Measurements from ENCODE around the gene DSG4.

DNA sequence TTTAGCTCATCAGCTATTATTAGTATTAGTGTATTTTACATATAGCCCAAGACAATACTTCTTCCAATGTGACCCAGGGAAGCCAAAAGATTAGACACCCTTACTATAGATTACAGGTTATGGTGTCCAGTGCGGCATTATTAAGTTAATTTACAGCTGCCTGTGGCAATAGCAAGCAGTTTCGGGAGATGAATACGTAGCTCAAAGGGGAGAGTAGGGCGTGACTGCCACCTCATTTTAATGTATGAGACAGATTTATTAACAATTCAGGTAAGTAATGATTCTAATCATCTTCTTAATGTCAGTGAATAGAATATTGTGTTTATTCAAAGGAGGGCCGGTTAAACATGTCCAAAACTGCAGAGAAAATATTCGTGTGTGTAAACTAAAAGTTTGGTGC is 64.2 kb downstream of the DSG4 start:
- TF ChIP-seq, protein P1, sequence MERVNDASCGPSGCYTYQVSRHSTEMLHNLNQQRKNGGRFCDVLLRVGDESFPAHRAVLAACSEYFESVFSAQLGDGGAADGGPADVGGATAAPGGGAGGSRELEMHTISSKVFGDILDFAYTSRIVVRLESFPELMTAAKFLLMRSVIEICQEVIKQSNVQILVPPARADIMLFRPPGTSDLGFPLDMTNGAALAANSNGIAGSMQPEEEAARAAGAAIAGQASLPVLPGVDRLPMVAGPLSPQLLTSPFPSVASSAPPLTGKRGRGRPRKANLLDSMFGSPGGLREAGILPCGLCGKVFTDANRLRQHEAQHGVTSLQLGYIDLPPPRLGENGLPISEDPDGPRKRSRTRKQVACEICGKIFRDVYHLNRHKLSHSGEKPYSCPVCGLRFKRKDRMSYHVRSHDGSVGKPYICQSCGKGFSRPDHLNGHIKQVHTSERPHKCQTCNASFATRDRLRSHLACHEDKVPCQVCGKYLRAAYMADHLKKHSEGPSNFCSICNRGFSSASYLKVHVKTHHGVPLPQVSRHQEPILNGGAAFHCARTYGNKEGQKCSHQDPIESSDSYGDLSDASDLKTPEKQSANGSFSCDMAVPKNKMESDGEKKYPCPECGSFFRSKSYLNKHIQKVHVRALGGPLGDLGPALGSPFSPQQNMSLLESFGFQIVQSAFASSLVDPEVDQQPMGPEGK (CRISPR knock-in tag; IDR thresholded peaks at IDR 0.05; ENCODE audit: borderline replicate concordance) = no peak
- TF ChIP-seq GLIS3 (CRISPR knock-in tag; IDR thresholded peaks at IDR 0.05) = no peak
- no peak for TF ChIP-seq ARNTL (CRISPR knock-in tag; IDR thresholded peaks at IDR 0.05; ENCODE audit: borderline replicate concordance, low read depth)
- no peak for TF ChIP-seq BACH2 (CRISPR knock-in tag; IDR thresholded peaks at IDR 0.05; ENCODE audit: borderline replicate concordance)
- no peak for TF ChIP-seq TCF4 (CRISPR knock-in tag; IDR thresholded peaks at IDR 0.05; ENCODE audit: borderline replicate concordance)
